RKO (cell line): Measurements from ENCODE around the gene NTPCR.
"Not testable (repeated sequence)": the region's sequence is repeated elsewhere in the genome, so short reads cannot be mapped to it uniquely, and the experiment has no call there.

Source experiments
- DNase-seq: peaks from one replicate; pipeline ENCODE4 v3.0.0-alpha.2; 2016; ENCODE audit warnings: low spot score

NTPCR gene, protein sequence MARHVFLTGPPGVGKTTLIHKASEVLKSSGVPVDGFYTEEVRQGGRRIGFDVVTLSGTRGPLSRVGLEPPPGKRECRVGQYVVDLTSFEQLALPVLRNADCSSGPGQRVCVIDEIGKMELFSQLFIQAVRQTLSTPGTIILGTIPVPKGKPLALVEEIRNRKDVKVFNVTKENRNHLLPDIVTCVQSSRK

DNA sequence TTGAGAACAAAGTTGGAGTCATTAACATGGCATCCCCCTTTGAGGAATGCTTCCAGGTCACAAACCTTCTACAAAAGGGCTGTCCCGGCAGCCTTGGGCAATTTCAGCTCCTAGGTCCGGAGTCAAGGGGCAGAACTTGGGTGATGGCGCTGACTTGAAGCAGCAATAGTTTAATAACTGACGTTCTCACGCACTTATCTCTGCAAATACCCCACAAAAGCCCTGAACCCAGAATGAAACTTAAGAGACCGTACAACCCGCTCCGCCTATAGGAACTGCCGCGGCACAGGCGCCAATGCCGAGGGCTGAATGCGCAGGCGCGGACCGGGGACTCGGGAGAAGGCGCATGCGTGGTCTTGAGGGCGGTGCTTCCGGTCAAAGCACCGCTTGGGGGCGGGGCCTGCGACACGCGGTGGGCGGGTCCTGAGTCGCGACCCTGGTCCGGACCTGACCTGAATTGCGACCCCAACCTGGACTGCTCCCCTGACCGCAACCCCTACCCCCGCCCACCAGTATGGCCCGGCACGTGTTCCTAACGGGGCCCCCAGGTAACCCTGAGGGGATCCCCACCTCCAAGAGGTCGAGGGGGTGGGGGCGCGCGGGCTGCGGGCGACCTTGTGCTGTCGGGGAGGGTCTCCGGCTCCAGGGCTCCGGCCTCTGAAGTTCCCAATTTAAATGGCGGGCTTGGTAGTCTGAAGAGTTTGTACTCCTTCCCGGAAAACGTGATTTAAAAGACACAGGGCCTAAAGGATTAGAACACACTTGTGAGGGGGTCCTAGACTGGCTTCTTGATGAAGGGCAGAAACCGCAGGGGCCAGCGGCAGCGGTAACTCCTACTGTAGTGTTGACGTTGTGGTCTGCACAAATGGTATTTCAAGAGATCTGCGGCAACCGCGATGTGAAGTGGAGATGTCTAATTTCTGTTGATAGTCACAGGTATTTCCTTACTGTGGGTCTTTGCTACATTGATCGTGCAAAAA is at the start of gene NTPCR:
NTPCR (plus strand) TSS at position 415 of the 980 bp plus-strand sequence; CDS start at position 515, 100 bp downstream.
- peak; percentile 87 for DNase-seq

DNA sequence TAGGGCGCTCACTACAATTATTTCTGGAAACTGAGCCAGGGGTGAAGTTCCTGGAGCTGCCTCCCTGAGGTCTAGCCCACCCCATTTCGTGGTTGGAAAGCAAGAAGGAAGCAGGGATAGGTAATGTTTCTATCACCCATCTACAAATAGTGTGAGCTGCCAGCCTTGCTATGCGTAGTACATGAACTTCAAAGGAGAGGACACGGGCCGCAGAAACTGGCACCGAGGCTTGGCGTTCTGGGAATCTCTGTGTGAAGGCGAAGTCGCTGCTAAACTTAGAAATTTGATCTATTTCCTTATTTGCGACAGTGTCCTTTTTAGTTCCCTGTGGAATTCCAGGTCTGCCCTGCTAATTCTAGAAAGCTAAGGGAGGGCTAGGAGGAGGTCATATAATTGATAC is 49.6 kb upstream of the NTPCR start:
- no peak for DNase-seq

DNA sequence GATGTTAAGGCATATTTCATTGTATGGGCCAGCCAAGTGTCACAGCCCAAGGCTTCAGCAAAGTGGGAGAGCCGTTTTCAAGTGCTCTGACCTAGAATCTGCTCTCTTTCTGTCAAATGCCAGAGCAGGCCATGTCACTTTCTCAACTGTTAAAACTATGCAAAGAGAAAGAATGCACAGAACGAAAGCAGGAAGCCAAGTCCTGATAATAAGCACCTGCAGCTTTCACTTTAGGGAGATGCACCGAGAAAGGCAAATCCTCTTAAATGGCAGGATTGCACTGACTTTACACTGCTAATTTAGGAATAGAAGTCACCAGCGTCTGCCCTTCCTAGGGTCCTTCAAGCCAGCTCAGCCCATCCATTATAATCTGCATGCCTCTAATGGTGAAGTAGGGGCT is 49.2 kb upstream of the NTPCR start:
- DNase-seq: no peak

DNA sequence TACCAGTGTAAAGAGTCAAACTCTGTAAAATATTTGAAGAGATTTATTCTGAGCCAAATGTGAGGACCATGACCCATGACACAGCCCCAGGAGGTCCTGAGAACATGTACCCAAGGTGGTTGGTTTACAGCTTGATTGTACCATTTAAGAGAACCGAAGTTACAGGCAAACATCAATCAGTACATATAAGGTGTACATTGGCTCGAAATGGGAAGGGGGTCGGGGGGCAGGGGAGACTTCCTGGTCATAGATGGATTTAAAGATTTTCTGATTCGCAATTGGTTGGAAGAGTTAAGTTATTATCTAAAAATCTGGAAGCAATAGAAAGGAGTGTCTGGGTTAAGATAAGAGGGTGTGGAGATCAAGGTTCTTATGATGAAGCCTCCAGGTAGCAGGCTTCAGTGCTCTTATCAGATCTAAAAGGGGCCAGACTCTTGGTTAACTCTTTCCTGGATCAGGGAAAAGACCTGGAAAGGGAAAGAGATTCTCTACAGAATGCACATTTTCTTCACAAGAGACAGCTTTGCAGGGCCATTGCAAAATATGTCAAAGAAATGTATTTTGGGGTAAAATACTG is 47.5 kb upstream of the NTPCR start:
- no peak for DNase-seq

DNA sequence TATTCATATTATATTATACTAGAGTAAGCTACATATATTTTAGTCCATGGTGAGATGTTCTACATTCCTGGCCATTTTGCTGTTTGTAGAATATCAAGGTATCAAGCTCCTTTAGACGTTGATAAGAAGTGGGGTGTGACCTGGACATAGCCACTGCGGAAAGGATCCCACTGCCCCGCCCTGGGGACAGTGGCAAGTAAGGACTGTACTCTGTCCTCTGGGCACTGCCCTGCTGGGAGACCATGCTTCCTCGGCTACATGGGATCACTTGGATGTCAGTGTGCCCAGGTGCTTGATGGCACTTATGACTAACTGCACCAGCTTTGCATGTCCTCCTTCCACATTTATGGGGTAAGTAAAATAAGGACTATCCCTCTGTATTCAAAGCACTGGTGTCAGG is 46.3 kb upstream of the NTPCR start:
- no peak for DNase-seq

DNA sequence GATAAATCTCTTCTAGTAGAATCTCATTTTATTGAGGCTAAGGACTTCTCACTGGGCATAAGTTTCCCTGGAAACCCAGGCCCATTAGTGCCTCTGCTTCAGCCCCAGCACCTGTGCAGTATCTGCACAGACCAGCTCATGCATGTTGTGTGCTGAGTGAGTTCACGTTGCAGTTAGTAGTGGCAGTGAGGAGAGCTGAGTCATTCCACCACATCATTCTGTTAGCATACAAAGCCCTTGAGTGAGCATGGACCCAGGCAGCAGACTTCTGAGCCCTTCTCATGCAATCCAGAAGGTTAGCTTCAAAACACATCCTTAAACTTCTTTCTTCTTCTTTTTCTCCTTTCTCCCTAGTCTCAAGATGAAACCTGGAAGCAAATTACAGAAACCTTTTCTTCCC is 45.8 kb upstream of the NTPCR start:
- peak; percentile 44 for DNase-seq

DNA sequence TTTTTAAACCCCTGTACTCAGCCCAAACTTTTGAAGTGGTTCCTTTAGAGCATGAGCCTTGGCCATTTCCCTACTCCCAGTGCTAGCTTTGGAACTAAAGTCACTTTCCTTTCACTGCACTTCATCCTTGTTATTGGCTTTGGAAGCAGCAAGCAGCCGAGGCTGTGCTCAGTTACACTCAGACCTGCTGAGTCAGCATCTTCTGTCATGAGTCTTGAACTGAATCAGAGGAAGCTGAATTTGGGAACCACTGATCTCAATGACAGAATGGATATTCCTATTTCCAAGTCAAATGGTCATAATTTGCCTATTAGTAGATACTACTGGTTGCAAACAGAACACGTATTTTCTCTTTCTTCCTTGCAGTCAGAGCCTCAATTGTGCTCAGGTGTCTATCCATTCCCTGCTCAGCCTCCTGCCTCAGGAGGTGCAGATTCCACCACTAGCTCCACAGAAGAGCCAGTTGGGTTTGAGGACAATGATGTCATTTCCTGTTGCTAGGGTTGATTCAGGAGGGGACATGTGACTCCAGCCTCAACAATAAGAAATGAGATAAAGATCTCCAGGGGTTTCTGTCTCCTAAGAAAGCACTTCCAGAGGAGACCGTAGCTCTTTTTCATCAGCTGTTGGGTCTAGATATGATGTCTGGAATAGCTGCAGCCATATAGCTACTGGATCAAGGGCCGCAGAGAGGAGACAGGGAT is 44.9 kb upstream of the NTPCR start:
- peak; percentile 35 for DNase-seq

DNA sequence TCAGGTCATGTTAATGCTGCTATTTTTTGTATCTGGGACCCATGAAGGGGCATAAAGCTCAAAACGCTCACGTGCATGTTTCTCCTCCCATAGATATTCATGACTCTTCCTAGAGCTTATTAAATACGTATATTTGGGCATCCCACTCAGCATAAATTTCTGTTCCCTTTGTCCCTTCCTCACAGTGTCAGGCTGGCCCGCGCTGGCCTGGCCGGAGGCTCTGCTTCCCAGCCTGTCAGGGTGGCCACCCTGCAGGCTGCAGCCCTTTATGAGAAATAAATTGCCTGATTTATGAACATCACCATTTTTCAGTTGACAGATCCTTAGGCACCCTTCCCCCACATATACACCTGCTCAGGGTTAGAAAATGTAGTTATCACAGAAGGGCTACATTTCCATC is 44.0 kb upstream of the NTPCR start:
- no peak for DNase-seq

DNA sequence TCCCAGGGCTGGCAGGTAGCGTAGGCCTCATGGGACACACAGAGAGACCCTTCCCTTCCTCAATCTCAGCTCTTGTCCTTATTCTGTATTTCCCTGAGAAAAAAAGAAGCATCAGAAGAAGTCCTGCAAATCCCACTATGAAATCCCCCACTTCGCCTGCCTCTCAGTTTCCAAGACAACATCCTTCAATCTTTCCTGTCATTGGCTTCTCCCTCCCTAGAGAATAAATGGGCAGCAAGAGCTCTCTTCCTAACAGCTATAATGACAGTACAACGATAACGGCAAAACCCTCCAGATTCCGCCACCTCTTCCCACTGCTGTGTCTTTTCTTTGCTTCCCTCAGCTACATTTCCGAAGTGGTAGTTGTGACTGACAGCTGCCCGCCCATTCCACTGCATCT is 41.6 kb upstream of the NTPCR start:
- no peak for DNase-seq

DNA sequence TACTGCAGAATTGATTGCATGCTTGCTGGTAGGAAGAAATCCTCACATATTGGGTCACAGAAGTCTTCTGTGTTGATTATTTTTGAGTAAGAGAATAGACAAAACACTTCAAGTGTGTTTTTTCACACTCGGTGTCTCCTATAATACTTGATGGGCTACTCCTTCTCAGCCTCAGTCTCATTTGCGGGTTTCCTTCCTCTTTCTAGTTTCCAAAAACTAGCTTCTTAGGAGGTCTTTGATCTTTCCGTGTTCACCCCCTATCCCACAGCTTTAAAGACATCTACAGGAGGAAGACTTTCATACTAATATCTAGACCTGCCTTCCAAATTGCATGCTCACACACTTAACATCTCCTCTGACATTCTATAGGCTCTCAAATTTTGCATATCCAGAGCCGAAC is 40.7 kb upstream of the NTPCR start:
- DNase-seq: no peak

DNA sequence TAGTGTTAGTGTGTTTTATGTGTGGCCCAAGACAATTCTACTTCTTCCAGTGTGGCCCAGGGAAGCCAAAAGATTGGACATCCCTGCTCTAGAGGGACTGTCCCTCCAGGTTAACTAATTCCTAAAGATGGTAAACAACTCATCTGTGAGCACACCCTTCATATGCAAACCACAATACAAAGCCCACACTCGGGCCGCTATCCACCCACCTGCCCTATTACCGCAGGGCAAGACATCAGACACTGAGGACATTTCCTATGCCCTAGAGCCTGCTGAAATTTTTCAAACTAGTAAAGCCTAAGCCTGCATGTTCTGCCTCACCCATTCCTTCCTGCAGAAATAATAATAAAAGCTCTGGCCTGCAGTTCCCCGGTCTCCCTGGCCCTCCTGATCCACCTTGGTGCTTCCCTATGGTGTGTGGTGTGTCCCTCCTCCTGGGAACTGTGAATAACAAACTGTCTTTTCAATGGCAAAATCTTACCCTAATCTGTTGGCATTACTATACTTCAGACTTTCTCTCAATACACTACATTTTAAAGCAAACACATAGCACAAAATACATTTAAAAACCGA is 39.3 kb upstream of the NTPCR start:
- DNase-seq: no peak

DNA sequence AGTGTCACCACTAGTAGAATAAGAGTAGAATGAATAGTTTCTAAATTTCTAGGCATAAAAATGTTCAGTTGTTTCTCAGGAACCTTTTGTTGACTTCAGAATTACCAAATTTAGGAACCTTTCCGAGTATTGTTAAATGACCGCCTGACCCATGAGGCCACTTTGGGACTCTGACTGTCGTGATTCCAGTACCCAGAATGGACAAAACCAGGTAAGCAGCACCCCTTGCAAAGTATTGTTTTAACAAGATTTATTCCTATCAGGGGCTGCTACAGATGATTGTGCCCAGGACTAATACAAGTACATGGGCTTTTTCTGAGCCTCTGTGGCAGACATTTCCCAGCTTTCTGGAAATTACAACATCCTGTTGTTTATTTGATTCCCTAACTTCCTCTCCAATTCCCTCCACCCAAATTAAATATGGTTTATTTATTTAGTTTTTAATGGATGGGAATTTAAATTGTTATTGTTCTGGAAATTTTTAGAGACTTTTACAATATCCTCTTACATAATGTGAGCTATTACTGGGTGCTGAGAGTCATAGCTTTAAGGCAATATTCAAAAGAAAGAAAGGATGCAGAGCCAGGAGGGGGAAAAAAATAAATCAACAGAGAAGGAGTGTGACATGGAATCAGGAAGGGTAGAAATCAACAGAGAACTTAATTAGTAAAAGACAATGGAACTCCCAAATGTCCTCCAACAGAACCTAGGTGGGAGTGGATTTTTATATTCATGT is 37.4 kb upstream of the NTPCR start:
- no peak for DNase-seq

DNA sequence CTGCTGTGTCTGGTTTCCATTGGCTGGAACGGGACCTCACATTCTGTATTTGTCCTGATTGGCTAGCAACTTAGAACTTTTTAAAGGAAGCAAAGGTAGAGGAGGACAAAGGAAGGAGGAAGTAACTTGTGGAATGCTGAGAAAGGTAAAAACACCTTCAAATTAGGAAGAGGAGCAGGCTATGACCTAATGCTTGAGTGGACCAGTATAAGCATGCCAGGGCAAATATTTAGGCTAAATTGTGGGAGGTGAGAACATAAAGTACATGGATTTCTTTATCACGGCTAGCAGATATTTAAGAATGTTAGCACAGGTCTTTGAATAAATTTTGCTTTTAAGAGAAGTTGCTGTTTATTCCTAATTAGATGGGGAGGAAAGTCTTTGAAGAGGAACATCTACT is 36.1 kb upstream of the NTPCR start:
- not testable (repeated sequence) for DNase-seq

DNA sequence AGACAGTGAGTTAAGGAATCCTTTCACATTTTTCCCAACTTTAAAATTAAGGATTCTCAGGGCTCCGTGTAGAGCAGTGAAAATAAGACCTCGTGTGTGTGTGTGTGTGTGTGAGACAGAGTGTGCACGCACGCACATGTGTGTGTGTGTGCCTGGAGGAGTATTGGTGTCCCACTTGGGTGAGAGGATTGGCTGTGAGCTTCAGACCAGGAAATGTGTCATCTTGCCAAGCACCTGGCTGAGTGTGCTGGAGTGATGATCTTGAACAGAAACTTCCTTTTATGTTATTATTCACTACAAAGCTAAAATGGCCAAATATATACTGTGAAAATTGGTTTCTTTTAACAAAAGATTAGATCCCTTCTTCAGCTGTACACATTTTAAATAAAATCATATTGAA is 35.2 kb upstream of the NTPCR start:
- no peak for DNase-seq

DNA sequence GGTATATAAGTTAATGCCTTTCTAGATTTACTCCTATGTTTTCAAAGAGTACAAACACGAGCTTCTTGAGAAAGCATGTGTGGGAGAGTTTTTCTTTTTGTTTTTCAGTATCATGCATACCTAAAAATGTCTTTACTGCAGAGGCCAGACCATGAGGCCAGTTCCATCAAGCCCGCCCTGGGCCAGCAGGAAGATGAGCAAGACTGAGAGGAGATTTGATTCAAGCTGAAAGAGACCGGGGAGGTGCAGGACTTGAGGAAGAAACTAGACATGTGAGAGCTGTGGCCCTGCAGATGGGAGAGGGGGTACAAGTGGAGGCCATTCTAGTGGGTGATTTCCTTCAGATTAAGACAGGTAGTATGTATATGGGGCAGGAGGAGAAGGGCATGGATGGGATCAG is 33.4 kb upstream of the NTPCR start:
- no peak for DNase-seq

DNA sequence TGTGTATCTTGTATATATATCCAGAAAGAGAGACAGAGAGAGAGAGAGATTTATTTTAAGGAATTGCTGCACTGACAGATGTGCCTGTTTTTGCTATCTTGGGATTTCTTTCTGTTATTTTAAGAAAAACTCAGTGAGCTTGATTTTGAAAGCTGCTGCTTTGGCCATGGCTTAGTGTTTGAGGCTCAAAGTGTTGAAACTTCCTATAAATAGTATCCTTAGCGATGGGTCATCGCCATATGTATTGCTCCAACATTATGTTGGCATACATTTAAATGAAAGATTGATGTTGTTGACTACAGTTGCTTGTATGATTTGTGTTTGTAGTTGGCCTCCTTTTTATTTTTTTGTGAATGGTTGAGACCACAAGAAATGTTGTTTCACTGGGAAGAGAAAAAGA is 29.0 kb upstream of the NTPCR start:
- DNase-seq: no peak

DNA sequence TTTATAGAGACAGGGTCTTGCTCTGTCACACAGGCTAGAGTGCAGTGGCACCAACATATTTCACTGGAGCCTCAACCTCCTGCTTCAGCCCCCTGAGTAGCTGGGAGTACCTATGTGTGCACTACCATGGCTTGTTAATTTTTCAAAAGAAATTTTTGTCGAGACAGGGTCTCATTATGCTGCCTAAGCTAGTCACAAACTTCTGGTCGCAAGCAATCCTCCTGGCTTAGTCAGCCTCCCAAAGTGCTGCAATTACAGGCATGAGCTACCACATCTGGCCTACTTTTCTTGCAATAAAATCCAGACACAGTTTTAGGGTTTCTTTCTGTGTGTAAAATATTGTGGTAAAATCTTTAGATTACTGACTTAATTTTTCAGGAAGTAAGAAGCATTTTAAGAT is 27.9 kb upstream of the NTPCR start:
- no peak for DNase-seq

DNA sequence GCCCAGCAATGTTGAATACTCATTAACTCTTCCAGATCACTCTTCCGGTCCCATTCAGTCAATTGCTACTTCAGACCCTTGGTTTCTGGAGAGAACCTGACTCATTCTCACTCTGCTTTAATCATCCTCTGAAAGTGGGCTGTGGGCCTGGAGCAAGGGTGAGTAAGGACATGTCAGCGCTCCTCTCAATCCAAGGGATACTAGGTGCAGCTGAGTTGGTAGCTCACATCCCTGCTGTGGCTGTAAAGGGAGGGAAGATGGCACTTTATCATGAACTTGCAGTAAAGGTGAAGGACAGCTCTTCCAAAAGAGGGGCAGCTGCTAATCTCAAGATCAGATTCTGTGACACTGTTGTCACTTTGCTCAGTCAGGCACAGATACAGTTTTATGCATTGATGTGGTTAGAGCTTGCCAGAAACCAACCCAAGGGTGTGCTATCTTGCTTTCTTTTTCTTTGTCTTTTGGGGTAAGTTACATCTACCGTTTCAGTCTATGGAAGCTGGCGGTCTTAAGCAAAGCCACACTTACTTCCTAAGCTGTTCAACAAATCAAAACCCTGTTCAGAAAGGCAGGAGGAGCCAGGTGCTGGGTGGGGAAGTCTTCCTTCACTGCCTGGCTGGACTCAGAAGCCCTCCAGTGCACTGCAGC is 26.5 kb upstream of the NTPCR start:
- DNase-seq: peak; percentile 69

DNA sequence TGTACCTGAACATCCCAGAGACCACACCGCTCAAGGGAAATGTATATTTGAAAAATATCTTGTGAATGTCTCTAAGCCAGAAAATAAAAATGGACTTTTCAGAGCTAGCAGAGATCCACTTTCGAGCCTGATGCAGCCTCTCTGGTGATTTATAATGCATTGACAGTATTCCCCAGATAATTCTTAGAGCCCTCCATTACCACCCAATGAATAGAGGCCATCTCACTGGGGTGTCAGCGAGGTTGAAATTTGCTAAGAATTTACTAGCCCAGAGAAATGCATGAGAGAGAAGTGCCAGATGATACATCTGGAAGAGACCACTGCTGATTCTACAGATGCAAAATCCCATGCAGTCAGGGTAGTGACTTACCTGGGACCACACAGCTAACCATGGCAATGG is 25.5 kb upstream of the NTPCR start:
- DNase-seq: no peak

DNA sequence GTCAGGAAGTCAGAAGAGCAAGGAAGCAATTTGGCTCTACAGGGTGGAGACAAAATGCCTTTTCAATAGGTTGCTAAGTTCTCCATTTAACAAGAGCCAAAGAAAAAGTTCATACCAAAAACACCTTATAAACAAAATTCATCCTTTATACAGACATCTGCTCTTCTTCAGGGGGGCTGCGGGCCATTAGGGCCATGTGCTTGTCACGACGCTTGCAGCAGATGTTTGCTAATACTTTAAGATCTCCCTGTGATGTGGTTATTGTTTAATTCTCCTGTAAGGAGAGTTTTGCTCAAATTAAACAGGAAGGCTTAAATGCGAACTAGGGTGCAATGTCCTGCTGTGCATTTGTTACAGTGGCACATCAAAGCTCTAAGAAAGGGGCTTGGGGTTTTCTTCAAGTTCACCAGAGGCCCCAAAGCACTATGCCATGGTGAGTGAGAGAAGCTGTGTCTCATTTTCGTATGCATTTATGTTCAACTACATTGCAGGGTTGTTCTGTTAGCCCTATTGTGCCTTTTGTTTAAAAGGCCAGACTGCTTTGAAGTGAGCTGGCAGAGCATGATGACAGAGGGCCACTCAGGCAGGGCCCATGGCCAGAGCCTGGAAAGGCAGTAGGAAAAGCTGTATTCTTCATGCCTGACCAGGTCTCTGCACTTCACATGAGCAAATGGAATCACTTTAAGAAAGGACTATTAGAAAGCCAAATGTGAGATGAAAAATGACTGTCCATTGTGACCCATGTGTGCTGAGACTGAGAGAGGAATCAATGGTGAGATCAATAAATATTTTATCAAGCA is 24.8 kb upstream of the NTPCR start:
- DNase-seq: no peak
